ENCODE results near the gene H2AZ2.

Gene H2AZ2

GRCh38 chr7:44847920-44848634 is at the start of gene H2AZ2:
TSS of gene H2AZ2 (minus strand) at chr7:44848087. CDS start at chr7:44847971, 116 bp downstream.
- no peaks in the 10 kb centered on the region for H3K27me3 ChIP-seq (ENCODE audit: control insufficient read depth, insufficient read depth, low read length)
- no peaks in the 10 kb centered on the region for H3K36me3 ChIP-seq (ENCODE audit: control insufficient read depth, insufficient read depth, low read length)
- peak within 1 kb of the TSS; percentile 98 for H3K4me3 ChIP-seq (ENCODE audit: low read length)
- H3K9ac ChIP-seq (ENCODE audit: low read length) = peak within 1 kb of the TSS; percentile 98
- peak within 1 kb of the TSS; percentile 97 for H3K27ac ChIP-seq (ENCODE audit: low read depth, low read length)
- peaks cover 5% of the 10 kb centered on the region for H3K4me1 ChIP-seq (ENCODE audit: control insufficient read depth, insufficient read depth, low read length)

- Histone ChIP-seq H3K4me1 (ENCODE audit: control insufficient read depth, insufficient read depth, low read length) (no peaks in the 10 kb centered on the region), H3K9ac (ENCODE audit: low read length) (no peak overlapping the region), H3K4me3 (ENCODE audit: low read length) (no peak overlapping the region), H3K36me3 (ENCODE audit: control insufficient read depth, insufficient read depth, low read length) (no peaks in the 10 kb centered on the region), H3K27me3 (ENCODE audit: control insufficient read depth, insufficient read depth, low read length) (no peaks in the 10 kb centered on the region), H3K27ac (ENCODE audit: low read depth, low read length) (no peak overlapping the region)
These were observed 49.4 kb upstream of the H2AZ2 start for GRCh38 chr7:44897309-44897708.

- no peaks in the 10 kb centered on the region for H3K36me3 ChIP-seq (ENCODE audit: control insufficient read depth, insufficient read depth, low read length)
- no peak overlapping the region for H3K4me3 ChIP-seq (ENCODE audit: low read length)
- no peak overlapping the region for H3K27ac ChIP-seq (ENCODE audit: low read depth, low read length)
- no peak overlapping the region for H3K9ac ChIP-seq (ENCODE audit: low read length)
- no peaks in the 10 kb centered on the region for H3K27me3 ChIP-seq (ENCODE audit: control insufficient read depth, insufficient read depth, low read length)
- no peaks in the 10 kb centered on the region for H3K4me1 ChIP-seq (ENCODE audit: control insufficient read depth, insufficient read depth, low read length)
These were observed 47.1 kb upstream of the H2AZ2 start for GRCh38 chr7:44894888-44895580.

- Histone ChIP-seq H3K27me3 (ENCODE audit: control insufficient read depth, insufficient read depth, low read length) (no peaks in the 10 kb centered on the region), H3K9ac (ENCODE audit: low read length) (no peak overlapping the region), H3K4me3 (ENCODE audit: low read length) (no peak overlapping the region), H3K36me3 (ENCODE audit: control insufficient read depth, insufficient read depth, low read length) (no peaks in the 10 kb centered on the region), H3K4me1 (ENCODE audit: control insufficient read depth, insufficient read depth, low read length) (no peaks in the 10 kb centered on the region), H3K27ac (ENCODE audit: low read depth, low read length) (no peak overlapping the region)
These were observed 45.9 kb upstream of the H2AZ2 start for GRCh38 chr7:44893710-44894234.

- Histone ChIP-seq H3K36me3 (ENCODE audit: control insufficient read depth, insufficient read depth, low read length) (no peaks in the 10 kb centered on the region), H3K4me3 (ENCODE audit: low read length) (no peak overlapping the region), H3K27ac (ENCODE audit: low read depth, low read length) (no peak overlapping the region), H3K4me1 (ENCODE audit: control insufficient read depth, insufficient read depth, low read length) (no peaks in the 10 kb centered on the region), H3K27me3 (ENCODE audit: control insufficient read depth, insufficient read depth, low read length) (no peaks in the 10 kb centered on the region), H3K9ac (ENCODE audit: low read length) (no peak overlapping the region)
These were observed 43.9 kb upstream of the H2AZ2 start for GRCh38 chr7:44891791-44892190.

- H3K27me3 ChIP-seq (ENCODE audit: control insufficient read depth, insufficient read depth, low read length) = no peaks in the 10 kb centered on the region
- H3K4me1 ChIP-seq (ENCODE audit: control insufficient read depth, insufficient read depth, low read length) = no peaks in the 10 kb centered on the region
- no peak overlapping the region for H3K4me3 ChIP-seq (ENCODE audit: low read length)
- no peak overlapping the region for H3K9ac ChIP-seq (ENCODE audit: low read length)
- H3K27ac ChIP-seq (ENCODE audit: low read depth, low read length) = no peak overlapping the region
- no peaks in the 10 kb centered on the region for H3K36me3 ChIP-seq (ENCODE audit: control insufficient read depth, insufficient read depth, low read length)
These were observed 43.5 kb upstream of the H2AZ2 start for GRCh38 chr7:44891372-44891771.

- Histone ChIP-seq H3K4me1 (ENCODE audit: control insufficient read depth, insufficient read depth, low read length) (peaks cover 5% of the 10 kb centered on the region), H3K4me3 (ENCODE audit: low read length) (no peak overlapping the region), H3K36me3 (ENCODE audit: control insufficient read depth, insufficient read depth, low read length) (no peaks in the 10 kb centered on the region), H3K27ac (ENCODE audit: low read depth, low read length) (no peak overlapping the region), H3K9ac (ENCODE audit: low read length) (no peak overlapping the region), H3K27me3 (ENCODE audit: control insufficient read depth, insufficient read depth, low read length) (no peaks in the 10 kb centered on the region)
These were observed 41.3 kb upstream of the H2AZ2 start for GRCh38 chr7:44889086-44889781.

- Histone ChIP-seq H3K4me1 (ENCODE audit: control insufficient read depth, insufficient read depth, low read length) (peaks cover 16% of the 10 kb centered on the region), H3K27me3 (ENCODE audit: control insufficient read depth, insufficient read depth, low read length) (no peaks in the 10 kb centered on the region), H3K4me3 (ENCODE audit: low read length) (no peak overlapping the region), H3K27ac (ENCODE audit: low read depth, low read length) (no peak overlapping the region), H3K36me3 (ENCODE audit: control insufficient read depth, insufficient read depth, low read length) (no peaks in the 10 kb centered on the region), H3K9ac (ENCODE audit: low read length) (no peak overlapping the region)
These were observed 39.4 kb upstream of the H2AZ2 start for GRCh38 chr7:44887293-44887692.

GRCh38 chr7:44885394-44886317 is 37.8 kb upstream of the H2AZ2 start, which contains the start of gene PURB:
TSS of gene PURB (minus strand) at chr7:44885530. CDS start at chr7:44885348, 182 bp downstream.
- H3K36me3 ChIP-seq (ENCODE audit: control insufficient read depth, insufficient read depth, low read length) = no peaks in the 10 kb centered on the region
- peak within 1 kb of the TSS; percentile 89 for H3K4me3 ChIP-seq (ENCODE audit: low read length)
- H3K4me1 ChIP-seq (ENCODE audit: control insufficient read depth, insufficient read depth, low read length) = peaks cover 22% of the 10 kb centered on the region
- H3K27ac ChIP-seq (ENCODE audit: low read depth, low read length) = peak within 1 kb of the TSS; percentile 97
- no peaks in the 10 kb centered on the region for H3K27me3 ChIP-seq (ENCODE audit: control insufficient read depth, insufficient read depth, low read length)
- H3K9ac ChIP-seq (ENCODE audit: low read length) = peak within 1 kb of the TSS; percentile 92

- Histone ChIP-seq H3K36me3 (ENCODE audit: control insufficient read depth, insufficient read depth, low read length) (no peaks in the 10 kb centered on the region), H3K4me3 (ENCODE audit: low read length) (peak overlapping the region; percentile 76), H3K4me1 (ENCODE audit: control insufficient read depth, insufficient read depth, low read length) (peaks cover 29% of the 10 kb centered on the region), H3K9ac (ENCODE audit: low read length) (peak overlapping the region; percentile 88), H3K27me3 (ENCODE audit: control insufficient read depth, insufficient read depth, low read length) (no peaks in the 10 kb centered on the region), H3K27ac (ENCODE audit: low read depth, low read length) (peak overlapping the region; percentile 97)
These were observed 36.9 kb upstream of the H2AZ2 start for GRCh38 chr7:44884621-44885393.

- H3K4me1 ChIP-seq (ENCODE audit: control insufficient read depth, insufficient read depth, low read length) = peaks cover 32% of the 10 kb centered on the region
- peak overlapping the region; percentile 88 for H3K9ac ChIP-seq (ENCODE audit: low read length)
- no peaks in the 10 kb centered on the region for H3K27me3 ChIP-seq (ENCODE audit: control insufficient read depth, insufficient read depth, low read length)
- peak overlapping the region; percentile 97 for H3K27ac ChIP-seq (ENCODE audit: low read depth, low read length)
- no peaks in the 10 kb centered on the region for H3K36me3 ChIP-seq (ENCODE audit: control insufficient read depth, insufficient read depth, low read length)
- H3K4me3 ChIP-seq (ENCODE audit: low read length) = peak overlapping the region; percentile 76
These were observed 36.2 kb upstream of the H2AZ2 start for GRCh38 chr7:44883961-44884620.

Data from rectal smooth muscle tissue (tissue), 1 donor.